HepG2 (cell line): ENCODE measurements around the gene PRDX5. TPM values are rescaled to one million over a fixed set of nuclear protein-coding genes. Genes with fewer than 3 reads are reported as not detected.

Experiments
- ARNTL ChIP-seq: sonication (generic); formaldehyde crosslinking; IDR thresholded peaks from 2 replicates; pipeline ENCODE4 v1.4.0; 2020; ENCODE audit warnings: mild to moderate bottlenecking, missing genetic modification reagents
- ETV6 ChIP-seq: sonication (generic); formaldehyde crosslinking; conservative IDR thresholded peaks from 2 replicates; pipeline ENCODE4 v1.4.0; 2020; ENCODE audit warnings: missing genetic modification reagents
- FUBP1 ChIP-seq: sonication (generic); formaldehyde crosslinking; IDR thresholded peaks from 2 replicates; pipeline ENCODE4 v1.5.1; 2020; ENCODE audit warnings: missing genetic modification reagents, mild to moderate bottlenecking, borderline replicate concordance
- KLF11 ChIP-seq: IDR thresholded peaks from 2 replicates; pipeline ENCODE4 v1.6.1; 2016; ENCODE audit warnings: missing compliant biosample characterization
- KLF6 ChIP-seq: IDR thresholded peaks from 2 replicates; pipeline ENCODE4 v1.8.0; 2016; ENCODE audit warnings: missing biosample characterization, missing genetic modification reagents
- NCOR1 ChIP-seq: fragments of 200-600 bp; sonication (generic); IDR thresholded peaks from 2 replicates; pipeline ENCODE4 v1.7.0; 2017; ENCODE audit warnings: antibody characterized with exemption, low read length, borderline replicate concordance
- NFE2L2 ChIP-seq: fragments of 150-350 bp; IDR thresholded peaks from 2 replicates; pipeline ENCODE4 v1.6.1; 2014; ENCODE audit warnings: low read length
- PRDM15 ChIP-seq: sonication (generic); formaldehyde crosslinking; IDR thresholded peaks from 2 replicates; pipeline ENCODE4 v1.4.0; 2020; ENCODE audit warnings: missing genetic modification reagents
- RFXAP ChIP-seq: sonication (generic); formaldehyde crosslinking; IDR thresholded peaks from 2 replicates; pipeline ENCODE4 v1.4.0; 2020; ENCODE audit warnings: missing genetic modification reagents, borderline replicate concordance
- SOX13 ChIP-seq, 3 experiments: fragments of 450-650 bp in 1 of 3; sonication (generic) in 1 of 3; formaldehyde crosslinking in 1 of 3; IDR thresholded peaks in 2 of 3; conservative IDR thresholded peaks in 1 of 3; 2 replicates each; pipeline versions ENCODE4 v1.5.0 to v1.6.1; 2016 to 2020; ENCODE audit warnings: antibody characterized with exemption in 1 of 3, mild to moderate bottlenecking in 1 of 3, missing compliant biosample characterization in 1 of 3, missing genetic modification reagents in 1 of 3, moderate library complexity in 1 of 3
- TFE3 ChIP-seq: IDR thresholded peaks from 2 replicates; pipeline ENCODE4 v1.6.1; 2016
- ZFYVE20 ChIP-seq: sonication (generic); formaldehyde crosslinking; IDR thresholded peaks from 2 replicates; pipeline ENCODE4 v1.8.0; 2023; ENCODE audit warnings: low read depth, mild to moderate bottlenecking, moderate library complexity, missing genetic modification reagents, borderline replicate concordance
- ZNF205 ChIP-seq: IDR thresholded peaks from 2 replicates; pipeline ENCODE4 v1.6.1; 2018; ENCODE audit warnings: missing biosample characterization, missing genetic modification reagents
- ZNF253 ChIP-seq: sonication (generic); formaldehyde crosslinking; IDR thresholded peaks from 2 replicates; pipeline ENCODE4 v1.8.0; 2022; ENCODE audit warnings: mild to moderate bottlenecking, missing genetic modification reagents, borderline replicate concordance
- ZNF292 ChIP-seq: sonication (generic); formaldehyde crosslinking; IDR thresholded peaks from 2 replicates; pipeline ENCODE4 v1.8.1; 2022; ENCODE audit warnings: mild to moderate bottlenecking, low read depth, missing genetic modification reagents, borderline replicate concordance
- ZNF572 ChIP-seq: sonication (generic); formaldehyde crosslinking; IDR thresholded peaks from 2 replicates; pipeline ENCODE4 v1.5.1; 2020; ENCODE audit warnings: mild to moderate bottlenecking, missing genetic modification reagents
- ZNF605 ChIP-seq: sonication (generic); formaldehyde crosslinking; IDR thresholded peaks from 2 replicates; pipeline ENCODE4 v1.8.0; 2022; ENCODE audit warnings: mild to moderate bottlenecking, missing genetic modification reagents
- ZNF740 ChIP-seq: sonication (generic); formaldehyde crosslinking; IDR thresholded peaks from 2 replicates; pipeline ENCODE4 v1.4.0; 2020; ENCODE audit warnings: missing genetic modification reagents
- ZNF768 ChIP-seq: sonication (generic); formaldehyde crosslinking; IDR thresholded peaks from 2 replicates; pipeline ENCODE4 v1.4.0; 2020; ENCODE audit warnings: missing genetic modification reagents
- ZNF790 ChIP-seq: sonication (generic); formaldehyde crosslinking; IDR thresholded peaks from 2 replicates; pipeline ENCODE4 v1.8.0; 2022; ENCODE audit warnings: missing genetic modification reagents, mild to moderate bottlenecking, borderline replicate concordance
- ZNF816 ChIP-seq: sonication (generic); formaldehyde crosslinking; IDR thresholded peaks from 2 replicates; pipeline ENCODE4 v1.8.0; 2022; ENCODE audit warnings: missing genetic modification reagents, mild to moderate bottlenecking, borderline replicate concordance
- polyA plus RNA-seq, 8 experiments: library from polyadenylated mRNA; depleted of rRNA in 3 of 8; stranded (reverse) in 7 of 8; unstranded in 1 of 8; fragments of >200 nt; fragmentation: Illumina TruSeq in 4 of 8; extraction: Trizol in 4 of 8; gene quantifications; 2 replicates each; pipeline versions ENCODE4 v1.2.1 to v1.2.3, GENCODE V29; 2011 to 2016; ENCODE audit warnings: low read depth in 4 of 8, missing spikeins in 1 of 8, mixed read lengths in 1 of 8; ENCODE audit not compliant: insufficient read depth in 1 of 8
- total RNA-seq, 5 experiments: library from RNA; depleted of rRNA; stranded (reverse); fragments of >200 nt; fragmentation: Illumina TruSeq; extraction: Trizol; gene quantifications; 2 replicates each; pipeline ENCODE4 v1.2.3, GENCODE V29; 2016; ENCODE audit warnings: low read depth in 1 of 5

PRDX5 gene
- total and polyA plus RNA-seq, 2 of the 13 experiments (the other 11 are each of a cell fraction or from before 2014, with no cell fraction given): 215 to 311 TPM

- TF ChIP-seq FUBP1 (CRISPR knock-in tag): 0 out of 2 replicates have a peak, but pooled peaks have one; percentile 48
- TF ChIP-seq KLF11 (CRISPR knock-in tag): 0 out of 2 replicates have a peak, but pooled peaks have one; percentile 29
- TF ChIP-seq ZNF572 (CRISPR knock-in tag): no peak
- TF ChIP-seq NFE2L2: no peak
- TF ChIP-seq ZNF740: 0 out of 2 replicates have a peak, but pooled peaks have one; percentile 40
- TF ChIP-seq ZNF816 (CRISPR knock-in tag): 0 out of 2 replicates have a peak, but pooled peaks have one; percentile 32
- TF ChIP-seq PRDM15 (CRISPR knock-in tag): 0 out of 2 replicates have a peak, but pooled peaks have one; percentile 46
- peak; percentile 48; the same call in 1 of the 2 replicates for TF ChIP-seq NCOR1
- peak; percentile 69 for TF ChIP-seq ZNF605 (CRISPR knock-in tag)
- TF ChIP-seq SOX13 (IDR thresholded peaks at IDR 0.05): no peak
- TF ChIP-seq SOX13 (CRISPR knock-in tag; conservative IDR thresholded peaks at IDR 0.05 in 1 of 2, IDR thresholded peaks at IDR 0.05 in 1 of 2): no peak; a peak in 1 of 4 replicates
- no peak for TF ChIP-seq ZFYVE20 (CRISPR knock-in tag)
- 0 out of 2 replicates have a peak, but pooled peaks have one; percentile 61 for TF ChIP-seq ARNTL (CRISPR knock-in tag)
- TF ChIP-seq ZNF292 (CRISPR knock-in tag): peak; percentile 32; the same call in 1 of the 2 replicates
- TF ChIP-seq ZNF790 (CRISPR knock-in tag): no peak
- 0 out of 2 replicates have a peak, but pooled peaks have one; percentile 47 for TF ChIP-seq ZNF205 (CRISPR knock-in tag)
- TF ChIP-seq ZNF768 (CRISPR knock-in tag): no peak; the same call in 1 of the 2 replicates
- TF ChIP-seq KLF6 (CRISPR knock-in tag): 0 out of 2 replicates have a peak, but pooled peaks have one; percentile 26
- TF ChIP-seq ZNF253 (CRISPR knock-in tag): peak; percentile 46; the same call in 1 of the 2 replicates
- TF ChIP-seq TFE3 (CRISPR knock-in tag): peak; percentile 40
- peak; percentile 77; the same call in 1 of the 2 replicates for TF ChIP-seq ETV6
- peak; percentile 62; the same call in 1 of the 2 replicates for TF ChIP-seq RFXAP (CRISPR knock-in tag)
These were observed 13.4 kb upstream of the PRDX5 start (continued) for GRCh38 chr11:64304316-64305072.
